GM21423 (cell line): ENCODE data around the gene CCDC106.

Experiments
- ATAC-seq: cut with Tn5 transposase; IDR thresholded peaks from one replicate; pipeline ENCODE4 v1.9.1; 2021; ENCODE audit warnings: mild to moderate bottlenecking, moderate library complexity; ENCODE audit not compliant: unreplicated experiment

The CCDC106 gene

GRCh38 chr19:55613930-55614710 is 33.9 kb upstream of the CCDC106 start:
- ATAC-seq, result no peak

GRCh38 chr19:55614711-55615542 is 33.1 kb upstream of the CCDC106 start:
- no peak for ATAC-seq

- ATAC-seq, result no peak
Measured at GRCh38 chr19:55615543-55616394, 32.2 kb upstream of the CCDC106 start.

GRCh38 chr19:55616395-55616875 is 31.6 kb upstream of the CCDC106 start:
- no peak for ATAC-seq

GRCh38 chr19:55617426-55617825 is 30.6 kb upstream of the CCDC106 start:
- no peak for ATAC-seq

GRCh38 chr19:55618426-55618825 is 29.6 kb upstream of the CCDC106 start:
- ATAC-seq, result no peak

- ATAC-seq, result no peak
Measured at GRCh38 chr19:55619286-55619685, 28.7 kb upstream of the CCDC106 start.

- no peak for ATAC-seq
Measured at GRCh38 chr19:55620410-55621204, 27.4 kb upstream of the CCDC106 start.

- ATAC-seq, result no peak
Measured at GRCh38 chr19:55621205-55621672, 26.8 kb upstream of the CCDC106 start.

GRCh38 chr19:55621673-55622231 is 26.3 kb upstream of the CCDC106 start:
- ATAC-seq, result no peak

GRCh38 chr19:55622242-55622969 is 25.6 kb upstream of the CCDC106 start:
- no peak for ATAC-seq

GRCh38 chr19:55623130-55623529 is 24.9 kb upstream of the CCDC106 start:
- ATAC-seq, result no peak

- ATAC-seq, result no peak
Measured at GRCh38 chr19:55623561-55623960, 24.5 kb upstream of the CCDC106 start.

- peak; percentile 65 for ATAC-seq
Measured at GRCh38 chr19:55624109-55625003, 23.7 kb upstream of the CCDC106 start, which contains the start of gene ZNF784. Gene ZNF784 (minus strand): TSS chr19:55624566. CDS start chr19:55624561, 5 bp downstream.

- ATAC-seq, result no peak
Measured at GRCh38 chr19:55625004-55625326, 23.0 kb upstream of the CCDC106 start.

GRCh38 chr19:55626350-55626749 is 21.7 kb upstream of the CCDC106 start:
- no peak for ATAC-seq

- ATAC-seq, result no peak
Measured at GRCh38 chr19:55632463-55632834, 15.6 kb upstream of the CCDC106 start.

- no peak for ATAC-seq
Measured at GRCh38 chr19:55633861-55634260, 14.2 kb upstream of the CCDC106 start.
